HG02938 (cell line): ENCODE measurements around the gene DPH6.
"Not testable (repeated sequence)": the region's sequence is repeated elsewhere in the genome, so short reads cannot be mapped to it uniquely, and the experiment has no call there.

Experiments used
- ATAC-seq: cut with Tn5 transposase; IDR thresholded peaks from one replicate; pipeline ENCODE4 v1.9.1; 2021; ENCODE audit warnings: mild to moderate bottlenecking, moderate library complexity; ENCODE audit not compliant: unreplicated experiment

DPH6 gene

GRCh38 chr15:35351059-35351458 is 194.9 kb downstream of the DPH6 start:
- no peak for ATAC-seq

GRCh38 chr15:35349916-35350315 is 196.0 kb downstream of the DPH6 start:
- no peak for ATAC-seq

GRCh38 chr15:35330916-35331315 is 215.0 kb downstream of the DPH6 start:
- ATAC-seq, result no peak

DNA sequence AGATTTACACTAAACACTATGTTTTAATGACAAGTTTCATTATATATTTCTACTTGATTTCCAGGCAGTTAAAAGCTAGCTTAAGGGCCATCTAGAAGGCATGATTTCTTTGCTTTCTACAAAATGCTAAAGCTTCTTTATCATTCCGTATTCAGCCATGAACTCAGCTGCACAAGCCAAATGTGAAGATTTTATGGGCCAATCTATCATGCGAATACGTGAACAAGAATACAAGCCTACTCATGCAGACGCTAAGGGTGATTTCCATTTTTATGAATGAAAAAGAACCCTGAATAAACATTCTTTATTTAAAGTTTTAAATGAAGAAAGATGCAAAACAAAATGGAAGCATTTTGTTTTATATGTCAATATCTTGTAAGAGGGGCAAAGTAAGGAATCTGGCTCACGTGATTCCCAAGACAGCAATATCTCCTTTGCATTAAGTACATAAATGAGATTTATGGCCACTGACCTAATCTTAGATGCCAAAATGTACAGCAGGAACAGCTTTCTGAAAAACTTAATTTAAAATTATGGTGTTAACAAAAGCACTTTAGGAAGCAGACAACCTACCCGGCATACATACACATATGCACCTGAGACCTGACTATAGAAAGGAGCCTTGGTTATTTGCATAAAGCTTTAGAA is 215.8 kb downstream of the DPH6 start:
- no peak for ATAC-seq

DNA sequence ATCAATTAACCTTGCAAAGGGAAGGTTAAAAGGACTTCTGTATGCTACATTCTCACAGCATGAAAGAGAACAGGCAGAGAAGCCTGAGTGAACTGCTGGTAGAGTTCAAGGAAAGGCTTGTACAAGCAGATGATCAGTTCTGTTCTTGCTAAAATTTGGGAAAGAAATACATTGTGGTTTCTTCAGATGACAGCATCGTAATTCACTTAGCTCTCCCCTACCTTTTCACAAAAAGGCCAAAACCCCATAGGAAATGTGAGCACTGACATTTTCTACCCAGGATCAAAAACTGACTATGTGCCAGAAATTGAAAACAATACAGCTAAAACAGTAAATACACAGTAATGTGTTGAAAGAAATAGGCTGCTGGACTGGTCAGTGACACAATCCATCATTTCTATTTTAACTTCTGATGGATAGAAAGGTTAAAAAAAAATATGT is 216.4 kb downstream of the DPH6 start:
- ATAC-seq, result no peak

GRCh38 chr15:35328836-35329235 is 217.1 kb downstream of the DPH6 start:
- not testable (repeated sequence) for ATAC-seq

- no peak for ATAC-seq
Observed at GRCh38 chr15:35327789-35328188, 218.2 kb downstream of the DPH6 start.

- no peak for ATAC-seq
Observed at GRCh38 chr15:35325374-35325941, 220.5 kb downstream of the DPH6 start.

GRCh38 chr15:35323141-35323540 is 222.8 kb downstream of the DPH6 start:
- no peak for ATAC-seq

DNA sequence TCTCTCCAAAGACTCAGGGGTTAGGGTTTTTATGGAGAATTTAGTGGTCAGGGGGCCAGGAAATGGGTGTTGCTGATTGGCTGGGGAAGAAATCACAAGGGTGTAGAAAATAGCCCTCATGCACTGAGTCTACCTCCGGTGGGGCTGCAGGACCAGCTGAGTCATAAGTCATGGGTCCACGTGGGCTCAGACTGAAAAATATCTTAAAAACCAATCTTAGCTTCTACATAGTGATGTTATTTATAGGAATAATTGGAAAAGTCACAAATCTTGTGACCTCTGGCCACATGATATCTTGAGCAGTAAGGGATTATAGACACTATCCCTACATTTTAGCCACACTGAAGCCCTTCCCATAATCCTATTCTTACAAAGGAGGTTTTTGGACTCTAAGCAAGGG is 224.0 kb downstream of the DPH6 start:
- ATAC-seq, result no peak

- ATAC-seq, result no peak
Observed at GRCh38 chr15:35320911-35321310, 225.1 kb downstream of the DPH6 start.
